Type B pancreatic cell (in vitro differentiated cells): ENCODE data around the gene AKAP14. TPM values are rescaled to one million over a fixed set of nuclear protein-coding genes. Genes with fewer than 3 reads are reported as not detected.
"Not testable (repeated sequence)": the region's sequence is repeated elsewhere in the genome, so short reads cannot be mapped to it uniquely, and the experiment has no call there.

Source experiments
- DNase-seq: peaks from one replicate; pipeline ENCODE4 v3.0.0; 2021; ENCODE audit warnings: mixed read lengths; ENCODE audit not compliant: unreplicated experiment; ENCODE audit errors: extremely low spot score
- H3K27ac Mint-ChIP-seq: 2 replicates; pipeline ENCODE4 v1.8.0; 2021; ENCODE audit warnings: mild to moderate bottlenecking, mixed read lengths
- H3K27me3 Mint-ChIP-seq: 2 replicates; pipeline ENCODE4 v1.8.0; 2021; ENCODE audit warnings: mixed read lengths
- H3K36me3 Mint-ChIP-seq: 2 replicates; pipeline ENCODE4 v1.8.0; 2021; ENCODE audit warnings: mixed read lengths
- H3K4me1 Mint-ChIP-seq: one replicate; pipeline ENCODE4 v1.8.0; 2021; ENCODE audit warnings: mixed read lengths; ENCODE audit not compliant: unreplicated experiment
- H3K4me3 Mint-ChIP-seq: 2 replicates; pipeline ENCODE4 v1.8.0; 2021; ENCODE audit warnings: mild to moderate bottlenecking, mixed read lengths
- H3K9me3 Mint-ChIP-seq: 2 replicates; pipeline ENCODE4 v1.8.0; 2021; ENCODE audit warnings: mixed read lengths
- CTCF ChIP-seq: fragments of 200-600 bp; sonication (generic); conservative IDR thresholded peaks from 2 replicates; pipeline ENCODE4 v1.5.0; 2021; ENCODE audit warnings: antibody characterized with exemption, mild to moderate bottlenecking
- total RNA-seq: library from RNA; stranded (reverse); gene quantifications from 2 replicates; pipeline ENCODE4 v1.2.1, GENCODE V29; 2021; ENCODE audit warnings: low replicate concordance

AKAP14 gene
- total RNA-seq, 1 donor from 2014 or later = 0.92 TPM

GRCh38 chrX:119917877-119918276, 22.2 kb downstream of the AKAP14 start:
- H3K27me3 Mint-ChIP-seq = no peaks in the 10 kb centered on the region
- DNase-seq = no peak
- no peaks in the 10 kb centered on the region for H3K36me3 Mint-ChIP-seq
- no peak overlapping the region for H3K27ac Mint-ChIP-seq
- no peaks in the 10 kb centered on the region for H3K4me1 Mint-ChIP-seq
- H3K4me3 Mint-ChIP-seq = no peak overlapping the region
- H3K9me3 Mint-ChIP-seq = no peaks in the 10 kb centered on the region
- TF ChIP-seq CTCF = no peak

GRCh38 chrX:119919835-119920585, 24.3 kb downstream of the AKAP14 start:
- Mint-ChIP-seq H3K36me3 (no peaks in the 10 kb centered on the region), H3K27ac (no peak overlapping the region), H3K4me3 (no peak overlapping the region), H3K4me1 (no peaks in the 10 kb centered on the region), H3K27me3 (no peaks in the 10 kb centered on the region), H3K9me3 (no peaks in the 10 kb centered on the region)
- TF ChIP-seq CTCF = no peak
- DNase-seq = no peak

GRCh38 chrX:119922391-119922790, 26.7 kb downstream of the AKAP14 start:
- H3K36me3 Mint-ChIP-seq, DNase-seq, H3K4me1 Mint-ChIP-seq, H3K27me3 Mint-ChIP-seq, H3K9me3 Mint-ChIP-seq, H3K27ac Mint-ChIP-seq, H3K4me3 Mint-ChIP-seq: not testable (repeated sequence)

- Mint-ChIP-seq H3K27me3 (no peaks in the 10 kb centered on the region), H3K27ac (no peak overlapping the region), H3K9me3 (no peaks in the 10 kb centered on the region), H3K4me3 (no peak overlapping the region), H3K36me3 (peaks cover 8% of the 10 kb centered on the region), H3K4me1 (no peaks in the 10 kb centered on the region)
- no peak for DNase-seq
- TF ChIP-seq CTCF = no peak
These were observed 39.7 kb downstream of the AKAP14 start for GRCh38 chrX:119935215-119935874.

GRCh38 chrX:119941336-119941735, 45.6 kb downstream of the AKAP14 start:
- Mint-ChIP-seq H3K4me3 (no peak overlapping the region), H3K27me3 (no peaks in the 10 kb centered on the region), H3K4me1 (peaks cover 9% of the 10 kb centered on the region), H3K36me3 (peaks cover 4% of the 10 kb centered on the region), H3K9me3 (no peaks in the 10 kb centered on the region), H3K27ac (no peak overlapping the region)
- no peak for DNase-seq
- TF ChIP-seq CTCF = no peak

GRCh38 chrX:119942173-119942819, 46.6 kb downstream of the AKAP14 start:
- no peak for TF ChIP-seq CTCF
- Mint-ChIP-seq H3K27ac (peak overlapping the region; percentile 93), H3K9me3 (no peaks in the 10 kb centered on the region), H3K4me1 (peaks cover 9% of the 10 kb centered on the region), H3K4me3 (peak overlapping the region; percentile 92), H3K36me3 (peaks cover 4% of the 10 kb centered on the region), H3K27me3 (no peaks in the 10 kb centered on the region)
- no peak for DNase-seq
